MV-4-11 (cell line): ENCODE data around the gene OARD1.

ENCODE experiments used
- DNase-seq: peaks from one replicate; lab custom pipeline; 2025; lab: John Stamatoyannopoulos, UW

OARD1 gene

GRCh38 chr6:41047745-41048732, 24.1 kb downstream of the OARD1 start:
- no peak for DNase-seq

- no peak for DNase-seq
These were observed 24.9 kb downstream of the OARD1 start for GRCh38 chr6:41047306-41047705.

- DNase-seq, result no peak
These were observed 26.1 kb downstream of the OARD1 start for GRCh38 chr6:41046084-41046483.

DNA sequence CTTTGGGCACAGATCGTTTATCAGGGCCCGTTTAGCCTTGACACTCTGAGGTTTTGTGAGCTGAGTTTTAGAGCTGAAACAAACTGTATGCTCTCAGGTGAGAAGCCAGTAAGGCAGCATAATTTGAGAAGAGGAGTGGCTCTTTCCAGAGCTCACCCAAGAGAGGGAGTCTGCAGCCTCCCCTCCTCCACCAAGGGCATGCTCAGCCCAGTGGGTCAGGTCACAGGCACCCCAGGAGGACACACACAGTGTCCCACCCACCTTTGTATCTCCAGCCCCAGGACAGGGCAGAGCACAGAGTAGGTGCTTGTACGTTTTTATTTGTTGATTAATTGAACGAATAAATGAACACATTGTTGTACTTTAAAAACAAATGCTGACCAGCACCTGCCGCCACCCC, 26.5 kb downstream of the OARD1 start:
- no peak for DNase-seq

DNA sequence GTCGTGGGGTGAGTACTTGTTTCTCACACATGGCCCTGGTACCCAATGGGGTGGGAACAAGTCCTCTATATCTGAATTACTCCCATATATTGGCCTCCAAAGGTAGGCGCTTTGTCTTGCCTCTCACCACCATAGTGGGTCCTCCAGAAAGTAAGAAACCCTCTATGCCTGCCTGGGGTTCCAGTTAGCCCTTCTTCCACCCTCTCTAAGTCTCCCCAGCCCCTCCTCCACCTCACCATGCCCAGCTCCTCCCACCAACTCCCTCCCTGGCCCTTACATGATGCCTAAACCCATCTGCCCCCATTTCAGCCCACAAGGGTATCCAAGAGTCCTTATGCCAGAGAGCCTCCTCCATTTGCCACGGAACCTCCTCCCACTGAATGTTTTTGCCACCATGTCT, 29.0 kb downstream of the OARD1 start:
- DNase-seq, result no peak

DNA sequence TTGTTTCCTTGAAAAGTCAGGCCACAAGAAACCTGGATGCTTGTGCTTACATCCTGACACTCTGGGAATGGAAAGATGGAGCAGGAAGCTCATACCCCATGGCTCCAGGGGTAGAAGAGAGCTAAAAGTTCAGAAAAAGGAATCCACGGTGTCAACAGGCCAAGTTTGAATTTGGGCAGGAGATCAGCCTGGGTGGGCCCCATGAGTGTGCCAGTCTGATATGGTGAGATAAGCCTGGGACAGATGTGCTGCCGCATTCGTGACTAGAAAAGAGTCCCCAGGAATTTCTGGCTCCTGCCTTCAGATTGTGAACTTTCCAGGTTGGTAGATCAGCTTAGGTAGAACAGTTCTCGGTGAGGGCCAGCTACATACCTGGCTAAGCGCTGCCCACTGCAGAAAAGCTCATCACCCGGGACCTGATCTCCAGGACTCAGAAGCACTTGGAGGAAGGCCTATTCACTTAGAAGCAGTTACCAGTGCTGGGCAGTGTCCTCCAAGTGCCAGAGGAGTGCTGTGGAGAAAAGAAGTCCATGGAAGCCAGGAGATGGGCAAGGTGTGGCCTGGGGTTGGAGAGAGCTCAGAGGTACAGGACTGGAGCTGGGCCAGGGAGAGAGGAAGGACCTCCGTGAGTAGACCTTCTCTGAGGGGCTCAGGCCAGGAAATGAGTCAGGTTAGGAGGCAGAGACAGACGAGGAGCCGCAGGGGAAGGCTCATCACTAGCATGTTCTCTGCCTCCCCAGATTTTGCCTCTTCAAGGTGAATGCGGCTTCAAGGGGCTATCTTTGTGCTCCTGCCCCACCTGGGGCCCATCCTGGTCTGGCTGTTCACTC, 29.7 kb downstream of the OARD1 start, which contains the start of gene TSPO2:
TSPO2 (plus strand) TSS at position 242 of the 830 bp plus-strand sequence; CDS start at position 761, 519 bp downstream.
- DNase-seq, result no peak

DNA sequence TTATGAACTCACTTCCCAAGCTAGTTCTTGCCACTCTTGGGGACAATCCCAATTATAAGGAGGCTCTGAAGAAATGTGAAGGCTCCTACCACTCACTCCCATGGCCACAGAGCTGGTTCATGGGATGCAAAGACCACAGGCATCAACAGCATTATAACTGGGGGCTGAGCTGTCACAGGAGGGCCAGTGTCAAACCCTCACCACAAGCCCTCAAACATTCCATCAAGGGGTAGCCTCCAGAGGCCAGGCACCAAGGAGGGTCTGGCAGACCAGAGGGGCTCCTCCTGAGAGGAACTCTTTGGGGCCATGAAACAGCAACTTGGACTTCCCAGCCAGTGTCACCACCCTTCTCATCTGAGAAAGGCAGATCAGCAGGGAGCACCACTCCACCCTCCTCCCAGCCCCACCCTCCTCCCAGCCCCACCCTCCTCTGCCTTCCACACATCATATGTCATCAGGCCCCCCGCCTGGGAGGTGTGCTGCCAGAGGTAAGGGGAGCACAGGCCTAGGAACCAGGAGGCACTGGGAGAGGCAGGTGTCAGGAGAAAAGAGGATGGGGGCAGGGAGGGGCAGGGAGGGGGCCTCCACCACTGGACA, 31.1 kb downstream of the OARD1 start:
- DNase-seq, result no peak

DNA sequence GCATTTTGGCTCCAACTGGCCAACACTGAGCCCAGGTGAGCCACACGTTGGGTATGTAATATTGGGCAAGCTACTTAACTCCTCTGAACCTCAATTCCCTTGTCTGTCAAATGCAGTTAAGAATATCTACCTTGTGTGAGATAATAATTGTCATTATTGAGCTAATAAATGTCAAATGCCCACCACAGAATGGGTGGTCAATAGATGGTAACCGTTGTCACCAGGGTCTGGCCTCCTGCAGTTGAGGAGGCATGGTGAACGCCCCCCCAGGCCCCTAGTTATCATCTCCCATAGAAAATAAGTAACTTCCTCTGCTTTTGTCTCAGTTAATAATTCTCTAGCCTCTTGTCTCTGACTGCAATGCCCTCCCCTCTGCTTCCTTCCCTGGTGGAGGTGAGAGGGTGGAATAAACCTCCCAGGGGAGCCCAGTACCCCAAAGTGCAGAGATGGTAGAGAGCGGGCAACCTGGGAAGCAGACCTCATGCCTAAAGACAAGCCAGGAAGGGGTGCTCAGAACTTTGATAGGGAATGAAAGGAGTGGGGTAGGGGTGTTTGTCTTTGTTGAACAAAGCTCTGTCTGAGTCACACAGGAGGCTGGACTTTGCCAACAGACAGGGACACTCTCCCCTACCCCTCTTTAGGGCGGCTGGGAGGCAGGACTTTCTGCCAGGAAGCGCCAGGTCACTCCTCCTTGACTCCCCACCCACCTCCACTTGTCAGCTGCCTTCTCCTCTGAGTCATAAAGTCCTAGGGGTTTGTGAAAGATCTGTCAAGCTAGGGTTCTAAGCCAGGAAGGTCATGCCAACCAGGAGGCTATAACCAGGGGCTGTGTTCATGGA, 31.8 kb downstream of the OARD1 start:
- DNase-seq, result peak; percentile 23

DNA sequence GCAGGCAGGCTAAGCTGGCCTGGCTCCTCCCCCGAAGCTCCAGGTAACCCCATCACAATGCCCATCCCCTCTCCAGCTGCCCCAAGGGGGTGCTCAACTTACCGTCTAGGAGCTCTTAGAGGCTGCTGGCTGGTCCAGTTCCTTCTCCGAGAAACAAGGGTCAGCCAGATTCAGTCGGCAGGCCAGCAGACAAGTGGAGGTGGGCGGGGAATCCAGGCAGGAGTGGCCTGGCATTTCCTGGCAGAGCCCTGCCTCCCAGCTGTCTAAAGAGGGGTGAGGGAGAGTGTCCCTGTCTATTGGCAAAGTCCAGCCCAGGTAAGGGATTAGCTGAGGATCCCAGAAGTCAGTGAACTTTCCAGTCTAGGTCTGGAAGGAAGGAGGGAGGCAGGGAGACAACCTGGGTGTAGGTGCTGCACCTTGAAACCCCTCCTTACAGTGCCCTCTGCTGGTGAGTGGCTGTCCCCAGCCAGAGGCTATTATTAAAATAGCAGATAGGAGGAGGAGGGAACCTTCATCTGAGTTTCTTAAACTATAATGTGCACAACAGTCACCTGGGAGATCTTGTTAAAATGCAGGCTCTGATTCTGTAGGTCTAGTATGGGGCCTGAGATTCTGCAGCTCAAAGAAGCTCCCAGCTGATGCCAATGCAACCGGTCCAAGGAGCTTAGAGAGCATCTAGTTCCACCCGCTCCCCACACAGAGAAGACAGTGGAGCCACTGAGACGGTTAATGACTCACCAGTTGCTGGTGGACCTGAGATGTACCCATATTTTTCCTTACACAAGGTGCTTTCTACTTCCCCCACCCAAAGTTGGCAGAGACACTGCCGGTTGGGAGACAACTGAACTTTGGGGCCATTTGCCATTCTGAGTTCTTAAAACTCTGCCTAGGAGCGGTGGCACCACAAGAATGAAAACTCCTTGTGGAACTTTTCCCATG, 32.8 kb downstream of the OARD1 start, which contains the start of gene UNC5CL:
UNC5CL (minus strand) TSS at position 162 of the 939 bp plus-strand sequence. CDS start 4,147 bp downstream, outside the sequence.
- DNase-seq, result peak; percentile 2

DNA sequence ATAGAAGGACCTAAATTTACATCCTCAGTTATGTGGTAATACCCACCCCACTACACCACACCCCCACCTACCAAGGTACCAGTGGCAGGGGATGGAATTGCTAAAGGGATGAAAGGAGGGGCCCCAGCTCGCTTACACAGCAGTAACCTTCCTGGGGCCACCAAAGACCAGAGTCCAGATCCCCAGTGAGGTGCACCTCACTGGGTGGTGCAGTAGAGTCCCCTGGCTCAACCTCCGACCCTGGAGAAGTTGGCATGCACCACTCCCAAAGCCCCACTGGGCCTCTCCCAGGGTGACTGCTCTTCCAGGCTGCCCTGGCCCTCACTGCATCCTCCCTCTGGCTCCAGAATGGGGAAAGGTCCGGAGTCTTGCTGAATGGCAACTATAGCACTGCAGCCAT, 34.0 kb downstream of the OARD1 start:
- no peak for DNase-seq

GRCh38 chr6:41037107-41037900, 34.9 kb downstream of the OARD1 start:
- DNase-seq, result no peak

DNA sequence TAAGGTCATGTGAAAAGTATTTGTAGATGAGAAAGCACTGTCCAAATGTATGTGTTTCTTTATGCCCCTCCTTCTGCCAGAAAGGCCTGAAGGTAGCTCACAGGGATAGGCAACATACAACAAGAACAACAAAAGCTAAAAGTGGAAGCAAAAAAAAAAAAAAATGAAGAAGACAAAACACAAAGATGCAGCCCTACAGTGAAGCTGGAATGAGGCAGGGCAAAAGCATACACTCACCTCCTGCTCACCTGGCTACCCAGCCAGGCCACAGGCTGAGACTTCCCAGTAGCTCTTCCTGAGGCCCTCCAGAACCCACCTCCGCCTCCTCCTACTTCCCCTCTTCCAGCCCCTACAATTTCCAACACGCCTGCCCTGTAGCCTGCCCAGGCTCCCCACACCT, 35.6 kb downstream of the OARD1 start:
- DNase-seq, result no peak

DNA sequence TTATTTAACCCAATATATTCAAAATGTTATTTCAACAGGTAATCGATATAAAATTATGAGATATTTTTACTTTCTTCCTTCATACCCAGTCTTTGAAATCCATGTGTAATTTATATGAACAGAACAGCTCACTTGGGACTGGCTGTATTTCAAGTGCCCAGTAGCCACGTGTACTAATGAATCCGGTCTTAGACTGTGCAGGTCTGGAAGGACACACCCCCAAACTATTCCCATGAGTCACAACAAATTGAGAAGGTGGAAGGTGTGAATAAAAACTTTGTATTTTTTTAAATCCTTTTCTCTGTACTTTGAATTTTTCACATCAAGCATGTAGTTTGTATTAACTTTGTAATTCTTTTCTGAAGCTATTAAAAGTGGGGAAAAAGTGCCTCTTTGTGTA, 36.0 kb downstream of the OARD1 start:
- DNase-seq, result no peak

- no peak for DNase-seq
These were observed 38.4 kb downstream of the OARD1 start for GRCh38 chr6:41033776-41034175.

GRCh38 chr6:41032830-41033229, 39.3 kb downstream of the OARD1 start:
- no peak for DNase-seq

DNA sequence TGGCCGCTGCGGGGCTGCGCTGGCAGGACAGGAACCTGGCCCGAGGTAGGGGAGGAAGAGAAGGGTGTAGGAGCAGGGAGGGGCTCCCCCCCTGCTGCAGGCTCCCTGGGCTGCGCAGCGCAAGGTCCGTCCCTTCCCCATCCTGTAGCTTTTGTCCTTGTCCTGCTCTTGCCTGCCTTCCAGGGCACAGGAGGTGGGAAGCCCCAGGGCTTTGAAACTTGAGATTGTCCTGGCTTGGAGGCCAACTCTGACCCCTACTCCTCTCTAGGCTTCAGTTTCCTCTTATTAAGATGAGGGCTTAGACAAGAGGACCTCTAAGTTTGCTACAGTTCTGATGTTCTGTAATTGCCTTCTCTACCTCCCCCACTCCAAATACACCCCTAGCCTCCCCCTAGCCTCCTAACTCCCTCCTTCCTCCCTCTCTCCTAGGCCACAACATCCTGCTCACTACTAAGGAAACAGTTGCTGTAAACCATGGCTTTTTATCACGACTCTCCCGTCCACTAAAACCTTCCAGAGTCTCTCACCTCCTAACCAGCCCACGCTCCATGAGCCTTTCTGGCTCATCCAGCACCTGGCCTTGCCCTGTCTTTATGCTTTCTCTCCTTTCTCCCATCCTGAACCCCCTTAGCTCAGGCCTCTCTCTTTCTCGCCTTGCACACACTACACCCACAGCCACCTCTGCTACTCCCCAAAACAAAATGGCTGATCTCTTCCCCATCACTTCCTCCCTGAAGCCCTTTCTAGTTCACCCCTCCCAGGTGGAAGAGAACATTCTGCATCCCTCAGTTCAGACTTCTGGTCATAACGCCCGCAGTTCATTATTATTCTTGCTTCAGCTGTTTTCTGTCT, 43.4 kb downstream of the OARD1 start:
- no peak for DNase-seq

GRCh38 chr6:41027799-41028560, 44.2 kb downstream of the OARD1 start:
- peak; percentile 69 for DNase-seq

GRCh38 chr6:41027241-41027640, 44.9 kb downstream of the OARD1 start:
- no peak for DNase-seq
